Stimulated activated CD8-positive, alpha-beta memory T cell treated with anti-CD3 and anti-CD28 coated beads, Interleukin-7, amount 100 ng/mL, for 4 hours (primary cell): ENCODE measurements around the gene UBAP1L.
"Not testable (repeated sequence)": the region's sequence is repeated elsewhere in the genome, so short reads cannot be mapped to it uniquely, and the experiment has no call there.

Experiments
- DNase-seq, 2 donors: peaks; one replicate each; pipeline ENCODE4 v3.0.0-alpha.2; 2020; ENCODE audit warnings: low read depth in 2 of 2

The UBAP1L gene

DNA sequence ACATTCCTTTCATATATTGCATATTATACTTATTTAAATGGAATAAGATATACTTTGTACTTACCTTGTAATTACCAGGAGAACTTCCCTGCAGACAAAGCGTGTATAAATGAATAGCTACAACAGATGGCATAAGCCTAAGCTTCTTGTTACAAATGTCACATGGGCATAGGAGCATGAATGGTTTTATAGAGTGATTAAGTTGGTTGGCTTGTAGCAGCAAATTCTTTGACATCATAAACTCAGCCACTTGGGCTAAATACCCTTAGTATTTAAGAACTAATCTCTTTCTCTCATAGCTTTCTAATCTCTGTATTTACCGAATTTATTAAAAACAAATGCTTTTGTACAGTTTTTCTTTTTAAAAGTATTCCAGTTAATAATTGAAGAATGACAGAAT, at the start of gene UBAP1L:
Gene UBAP1L, minus strand, starts transcription at position 115 of the 400 bp plus-strand sequence. CDS start 8,985 bp downstream, outside the sequence.
- DNase-seq = no peak

DNA sequence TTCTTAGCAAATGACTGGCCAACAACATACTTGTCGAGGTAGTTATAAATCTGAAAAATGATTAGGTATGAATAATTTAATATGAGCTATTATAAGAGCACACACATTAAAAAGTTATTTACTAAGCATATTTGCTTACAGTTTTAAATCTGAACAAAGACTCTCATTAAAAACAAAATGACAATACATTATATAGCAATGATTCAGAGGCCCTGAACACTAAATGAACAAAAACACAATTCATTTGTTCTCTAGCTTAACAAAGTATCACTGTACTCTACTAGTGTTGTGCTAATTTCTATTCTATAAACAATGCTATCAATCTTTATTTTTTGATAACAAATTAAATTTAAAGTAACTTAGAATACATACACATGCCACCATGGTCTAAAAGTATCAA, 49.1 kb upstream of the UBAP1L start:
- no peak for DNase-seq

DNA sequence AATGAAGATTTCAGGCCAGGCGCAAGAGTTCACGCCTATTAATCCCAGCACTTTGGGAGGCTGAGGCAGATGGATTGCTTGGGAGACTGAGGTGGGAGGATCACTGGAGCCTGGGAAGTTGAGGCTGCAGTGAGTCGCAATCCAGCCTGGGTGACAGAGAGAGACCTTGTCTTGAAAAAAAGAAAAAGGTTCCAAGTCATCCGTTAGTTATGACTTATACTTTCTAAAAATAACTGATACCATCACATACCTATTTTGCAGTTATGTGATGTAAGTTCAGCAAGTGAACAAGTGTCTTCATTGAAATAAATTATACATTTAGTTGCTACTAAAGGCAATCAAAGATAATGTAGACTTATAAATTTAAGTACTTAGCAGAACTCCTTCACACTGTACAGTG, 48.0 kb upstream of the UBAP1L start:
- DNase-seq = no peak

GRCh38 chr15:65156692-65157091, 41.7 kb upstream of the UBAP1L start:
- no peak for DNase-seq

- no peak for DNase-seq
Observed at GRCh38 chr15:65154720-65155119, 39.7 kb upstream of the UBAP1L start.

DNA sequence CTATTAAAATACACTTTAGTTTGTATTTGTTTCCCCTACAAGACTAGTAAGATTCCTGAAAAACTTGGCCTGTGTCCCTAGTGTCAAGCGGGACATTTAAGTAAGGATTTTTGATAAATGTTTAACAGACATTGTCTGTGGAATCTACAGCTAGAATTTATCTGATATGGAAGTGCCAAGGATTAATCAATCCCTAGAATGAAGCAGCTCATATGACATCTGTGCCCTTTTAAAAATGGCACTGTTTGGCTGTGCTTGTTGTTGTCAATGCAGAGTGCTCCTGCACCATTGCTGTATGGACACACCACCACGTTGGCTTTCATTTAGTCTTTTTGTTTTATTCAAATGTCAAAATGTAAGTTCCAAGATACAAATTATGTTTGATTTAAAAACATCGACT, 32.9 kb upstream of the UBAP1L start:
- no peak for DNase-seq

DNA sequence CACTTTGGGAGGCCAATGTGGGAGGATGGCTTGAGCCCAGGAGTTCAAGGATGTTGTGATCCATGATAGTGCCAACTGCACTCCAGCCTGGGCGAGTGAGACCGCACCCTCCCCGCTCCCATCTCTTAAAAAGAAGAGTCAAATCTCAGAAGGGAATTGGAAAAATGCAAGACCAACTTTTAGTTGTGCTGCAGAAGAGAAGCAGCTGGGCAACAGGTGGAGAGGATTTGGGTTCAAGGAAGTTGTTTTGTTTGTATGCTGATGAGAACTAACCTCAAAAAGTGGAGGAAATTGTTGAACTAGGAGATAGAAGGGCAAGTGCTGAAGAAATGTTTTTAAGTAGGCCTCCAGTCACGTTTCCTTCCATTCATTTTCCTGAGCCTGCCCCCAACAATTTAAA, 31.4 kb upstream of the UBAP1L start:
- no peak for DNase-seq

DNA sequence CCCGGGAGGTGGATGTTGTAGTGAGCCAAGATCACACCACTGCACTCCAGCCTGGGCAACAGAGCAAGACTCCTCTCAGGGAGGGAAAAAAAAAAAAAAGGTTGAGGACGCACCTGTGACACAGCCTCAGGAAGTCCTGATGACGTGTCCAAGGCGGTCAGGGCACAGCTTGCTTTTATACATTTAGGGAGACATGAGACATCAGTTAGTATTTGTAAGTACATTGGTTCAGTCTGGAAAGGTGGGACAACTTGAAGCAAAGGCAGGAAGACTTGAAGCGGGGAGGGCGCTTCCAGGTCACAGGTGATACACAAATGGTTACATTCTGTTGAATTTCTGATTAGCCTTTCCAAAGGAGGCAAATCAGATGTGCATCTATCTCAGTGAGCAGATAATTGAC, 23.6 kb upstream of the UBAP1L start:
- DNase-seq = not testable (repeated sequence)

GRCh38 chr15:65137893-65138292, 22.9 kb upstream of the UBAP1L start:
- DNase-seq = not testable (repeated sequence)

- not testable (repeated sequence) for DNase-seq
Observed at GRCh38 chr15:65137089-65137488, 22.1 kb upstream of the UBAP1L start.

DNA sequence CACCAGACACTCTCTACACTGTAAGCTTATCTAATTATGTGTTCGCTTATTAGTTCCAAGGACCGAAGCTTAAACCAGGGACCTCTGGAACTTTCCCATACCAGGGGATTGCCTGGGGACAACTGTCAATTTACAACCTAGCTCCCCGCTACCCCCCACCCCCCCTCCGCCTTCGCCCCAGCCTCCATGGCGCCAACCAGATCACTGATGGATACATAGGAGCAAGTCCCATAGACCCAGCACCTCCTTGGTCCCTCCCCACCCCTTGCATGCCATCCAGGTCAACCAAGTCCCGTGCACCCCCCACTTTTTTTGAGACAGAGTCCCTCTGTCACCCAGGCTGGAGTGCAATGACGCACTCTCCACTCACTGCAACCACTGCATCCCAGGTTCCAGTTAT, 19.5 kb upstream of the UBAP1L start:
- no peak for DNase-seq

DNA sequence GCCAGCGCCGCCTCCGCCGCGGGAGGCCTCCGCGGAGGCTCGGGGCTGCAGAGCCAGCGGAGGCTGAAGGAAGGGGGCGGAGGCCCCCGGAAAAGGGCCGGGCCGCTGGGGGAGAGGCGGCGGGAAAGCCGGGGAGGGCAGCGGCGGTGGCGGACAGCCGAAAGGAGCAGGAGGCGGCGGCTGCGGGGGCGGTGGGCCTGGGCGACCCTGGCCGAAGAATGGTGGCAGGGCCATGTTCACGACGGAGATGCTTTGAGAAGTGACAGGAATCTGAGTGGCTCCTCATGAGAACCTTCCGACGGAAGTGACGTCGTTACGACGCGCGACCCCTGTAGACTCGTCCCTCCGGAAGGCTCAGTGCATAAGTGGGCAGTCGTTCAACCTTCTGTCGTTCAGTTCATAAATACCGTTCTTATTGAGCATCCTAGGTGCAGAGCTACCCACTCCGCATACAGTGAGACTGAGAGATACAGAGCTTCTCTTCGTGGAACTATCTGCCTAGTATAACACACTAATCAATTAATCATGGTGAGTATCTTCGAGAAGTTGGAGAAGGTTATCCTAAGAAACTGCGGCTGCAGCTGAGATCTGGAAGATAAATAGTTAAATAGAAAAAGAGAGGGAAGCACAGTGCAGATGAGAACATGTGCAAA, 18.7 kb upstream of the UBAP1L start, which contains the start of gene PDCD7:
Gene PDCD7, minus strand, starts transcription at position 261 of the 653 bp plus-strand sequence. Its CDS starts 27 bp downstream, at position 234.
- DNase-seq = peak; percentile 75 to 76

- peak in 1 of 2 donors; percentile 2 for DNase-seq
Observed at GRCh38 chr15:65132878-65133547, 18.0 kb upstream of the UBAP1L start.

DNA sequence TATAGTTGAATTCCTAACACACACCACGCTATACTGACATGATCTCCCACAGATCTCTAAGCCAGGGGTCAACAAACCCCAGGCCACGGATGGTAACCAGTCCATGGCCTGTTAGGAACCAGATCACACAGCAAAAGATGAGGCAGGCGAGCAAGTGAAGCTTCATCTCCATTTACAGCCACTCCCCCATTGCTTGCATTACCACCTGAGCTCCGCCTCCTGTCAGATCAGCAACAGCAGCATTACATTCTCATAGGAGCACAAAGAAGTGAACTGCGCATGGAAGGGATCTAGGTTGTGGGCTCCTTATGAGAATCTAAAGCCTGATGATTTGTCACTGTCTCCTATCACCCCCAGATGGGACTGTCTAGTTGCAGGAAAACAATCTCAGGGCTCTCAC, 15.9 kb upstream of the UBAP1L start:
- no peak for DNase-seq

DNA sequence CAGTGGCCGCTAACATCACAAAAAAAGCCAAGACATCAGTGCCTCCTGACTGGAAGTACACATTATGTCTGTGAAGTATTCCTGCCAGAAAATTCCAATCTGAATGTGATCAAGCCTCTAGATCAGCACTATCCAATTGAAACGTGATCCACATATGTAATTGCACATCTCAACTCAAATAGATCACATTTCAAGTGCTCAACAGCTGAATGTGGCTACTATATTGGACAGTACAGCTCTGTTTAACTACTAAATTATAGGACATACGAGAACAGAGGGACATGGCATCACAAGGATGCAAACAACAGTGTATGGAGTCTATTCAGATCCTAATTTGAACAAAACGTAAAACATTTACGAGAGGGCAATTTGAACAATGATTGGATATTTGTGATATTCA, 542 bp upstream of the UBAP1L start:
- DNase-seq = no peak

DNA sequence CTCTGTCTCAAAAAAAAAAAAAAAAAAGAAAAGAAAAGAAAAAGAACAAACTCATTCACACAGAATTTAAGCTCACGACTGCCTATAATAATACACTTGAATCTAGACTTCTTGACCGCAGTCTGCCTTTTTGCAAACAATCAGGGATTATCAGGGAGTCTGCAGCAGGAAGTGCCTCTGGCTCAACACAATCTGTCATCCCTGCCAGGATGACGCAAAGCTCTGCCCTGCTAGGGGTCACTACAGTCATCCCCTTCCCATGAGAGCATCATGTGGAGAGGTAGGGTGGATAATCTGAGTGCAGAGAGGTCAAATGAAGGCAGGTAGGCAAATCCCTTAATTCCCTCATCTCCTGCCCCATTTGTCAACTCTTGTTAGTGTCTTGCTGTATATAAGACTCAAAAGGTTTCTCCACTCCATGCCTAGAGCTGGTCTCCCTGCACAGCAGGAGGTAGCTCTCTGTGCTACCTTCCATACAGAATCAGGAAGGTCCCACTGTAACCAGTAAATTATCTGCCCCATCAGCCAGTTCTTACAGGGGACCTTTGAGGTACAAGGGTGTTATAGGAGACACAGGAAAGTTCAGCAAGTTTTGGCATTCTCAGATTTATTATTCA, 4.2 kb downstream of the UBAP1L start:
- DNase-seq = no peak

- no peak for DNase-seq
Observed at GRCh38 chr15:65106011-65106590, 8.9 kb downstream of the UBAP1L start.

GRCh38 chr15:65105038-65105437, 10.0 kb downstream of the UBAP1L start:
- DNase-seq = no peak

- no peak for DNase-seq
Observed at GRCh38 chr15:65102912-65103311, 12.1 kb downstream of the UBAP1L start.

DNA sequence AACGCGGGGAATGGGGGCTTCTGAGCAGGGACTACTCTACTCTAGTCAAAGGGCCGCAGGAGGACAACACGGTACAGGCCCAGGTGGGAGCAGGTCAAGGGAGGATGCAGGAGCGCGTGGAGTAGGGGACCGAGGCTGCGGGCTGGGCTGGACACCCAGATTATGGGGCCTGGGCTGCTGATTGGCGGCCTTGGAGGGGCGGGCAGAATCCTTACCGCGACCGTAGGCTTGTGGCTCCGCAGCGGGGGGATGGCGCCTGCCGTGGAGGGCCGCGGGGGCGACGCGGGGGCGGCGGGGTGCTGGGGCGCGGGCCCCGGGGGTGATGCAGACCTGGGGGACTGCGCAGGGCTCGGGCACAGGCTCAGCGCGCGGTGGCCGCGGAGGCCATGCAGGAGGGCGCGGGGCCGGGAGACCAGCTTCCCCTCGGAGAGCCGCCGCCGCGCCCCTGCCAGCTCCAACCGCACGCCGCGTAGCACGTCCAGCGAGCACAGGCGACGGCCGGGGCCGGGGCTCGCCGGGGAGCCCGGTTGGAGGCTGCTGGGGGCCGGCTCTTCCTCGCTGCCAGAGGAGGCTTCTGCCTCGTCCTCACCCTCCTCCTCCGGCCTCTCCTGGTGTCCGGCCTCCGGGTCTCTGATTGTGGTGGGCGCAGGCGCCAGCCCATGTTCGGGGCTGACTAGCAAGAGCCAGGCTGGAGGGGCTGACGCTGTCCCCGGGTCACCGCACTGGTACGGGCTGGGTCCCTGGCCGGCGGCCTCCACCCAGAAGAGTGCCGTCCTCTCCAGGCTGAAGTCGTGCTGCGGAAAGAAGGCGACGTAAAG, 12.9 kb downstream of the UBAP1L start:
- no peak for DNase-seq

DNA sequence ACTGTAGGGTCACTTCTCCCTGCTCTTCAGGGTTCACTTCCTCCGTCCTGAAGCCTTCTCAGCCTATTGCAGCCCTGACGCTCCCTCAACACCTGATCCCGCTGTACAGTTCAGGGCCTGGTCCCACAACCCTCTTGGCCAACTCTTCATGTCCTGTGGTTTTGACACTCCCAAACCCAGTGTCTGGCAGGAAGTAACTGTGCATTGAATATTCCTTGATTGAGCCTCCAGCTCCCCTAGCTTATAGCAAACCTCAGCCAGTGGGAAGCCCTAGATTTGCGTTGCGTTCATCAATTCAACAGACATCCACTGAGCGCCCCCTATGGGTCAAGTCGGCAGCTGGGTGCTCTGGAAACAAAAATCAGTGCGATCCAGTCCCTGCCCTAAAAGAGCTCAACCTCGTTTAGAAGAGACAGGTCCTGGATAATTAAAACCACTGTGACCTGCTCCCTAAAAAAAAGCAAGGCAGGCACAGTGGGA, 13.5 kb downstream of the UBAP1L start:
- DNase-seq = no peak

- DNase-seq = no peak
Observed at GRCh38 chr15:65100442-65100841, 14.6 kb downstream of the UBAP1L start.
